ENCODE results near the gene PLAA.

- TF ChIP-seq CTCF (IDR thresholded peaks at IDR 0.05) = no peak
- no peak for TF ChIP-seq POLR2A (IDR thresholded peaks at IDR 0.05)
- no peak for TF ChIP-seq POLR2AphosphoS5 (IDR thresholded peaks at IDR 0.05)
Observed at GRCh38 chr9:26935847-26936246, 11.2 kb downstream of the PLAA start.

Measured in breast epithelium (tissue), 3 donors.